Gastrocnemius medialis (tissue), 4 donors: ENCODE measurements around the gene TMEM17.

Experiments
- POLR2A ChIP-seq, 2 donors: fragments of 450-650 bp; IDR thresholded peaks; one replicate each; pipeline ENCODE4 v1.6.1; 2017; ENCODE audit warnings: antibody characterized with exemption in 2 of 2, mild to moderate bottlenecking in 2 of 2, moderate library complexity in 2 of 2
- TF ChIP-seq, protein P1 (sequence below), 5 experiments: fragments of 450-650 bp in 3 of 5; fragments of 200-600 bp in 2 of 5; sonication (generic) in 2 of 5; IDR thresholded peaks in 4 of 5; conservative IDR thresholded peaks in 1 of 5; 1 replicate in 4 of 5; 2 replicates in 1 of 5; pipeline ENCODE4 v1.5.1; 2016 to 2019; ENCODE audit warnings: antibody characterized with exemption in 5 of 5, mild to moderate bottlenecking in 3 of 5, moderate library complexity in 3 of 5

DNA sequence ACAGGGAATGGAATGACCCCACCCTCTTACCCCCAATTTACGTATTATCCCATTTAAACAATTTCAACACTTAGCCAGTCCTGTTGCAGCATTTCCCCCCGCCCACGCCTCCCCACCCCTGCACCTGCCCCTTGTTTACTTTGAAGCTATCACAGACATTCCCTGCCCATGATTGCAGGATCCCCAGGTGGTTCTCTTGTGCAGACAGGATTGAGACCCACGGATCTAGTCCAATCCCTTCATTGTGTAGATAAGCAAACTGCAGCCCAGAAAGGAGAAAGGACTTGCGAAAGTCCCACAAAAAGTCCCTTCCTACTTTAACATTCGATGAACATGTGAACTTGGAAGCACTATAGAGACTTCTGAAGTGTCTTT is 38.9 kb downstream of the TMEM17 start:
- TF ChIP-seq, protein P1, sequence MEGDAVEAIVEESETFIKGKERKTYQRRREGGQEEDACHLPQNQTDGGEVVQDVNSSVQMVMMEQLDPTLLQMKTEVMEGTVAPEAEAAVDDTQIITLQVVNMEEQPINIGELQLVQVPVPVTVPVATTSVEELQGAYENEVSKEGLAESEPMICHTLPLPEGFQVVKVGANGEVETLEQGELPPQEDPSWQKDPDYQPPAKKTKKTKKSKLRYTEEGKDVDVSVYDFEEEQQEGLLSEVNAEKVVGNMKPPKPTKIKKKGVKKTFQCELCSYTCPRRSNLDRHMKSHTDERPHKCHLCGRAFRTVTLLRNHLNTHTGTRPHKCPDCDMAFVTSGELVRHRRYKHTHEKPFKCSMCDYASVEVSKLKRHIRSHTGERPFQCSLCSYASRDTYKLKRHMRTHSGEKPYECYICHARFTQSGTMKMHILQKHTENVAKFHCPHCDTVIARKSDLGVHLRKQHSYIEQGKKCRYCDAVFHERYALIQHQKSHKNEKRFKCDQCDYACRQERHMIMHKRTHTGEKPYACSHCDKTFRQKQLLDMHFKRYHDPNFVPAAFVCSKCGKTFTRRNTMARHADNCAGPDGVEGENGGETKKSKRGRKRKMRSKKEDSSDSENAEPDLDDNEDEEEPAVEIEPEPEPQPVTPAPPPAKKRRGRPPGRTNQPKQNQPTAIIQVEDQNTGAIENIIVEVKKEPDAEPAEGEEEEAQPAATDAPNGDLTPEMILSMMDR (IDR thresholded peaks at IDR 0.05 in 4 of 5, conservative IDR thresholded peaks at IDR 0.05 in 1 of 5), result no peak
- TF ChIP-seq POLR2A (IDR thresholded peaks at IDR 0.05), result no peak
